Forelimb muscle (tissue), 1 donor: ENCODE measurements around the gene TLK2. TPM values are rescaled to one million over a fixed set of nuclear protein-coding genes. Genes with fewer than 3 reads are reported as not detected.
"Not testable (repeated sequence)": the region's sequence is repeated elsewhere in the genome, so short reads cannot be mapped to it uniquely, and the experiment has no call there.

Experiments used
- DNase-seq: peaks from one replicate; pipeline ENCODE4 v3.0.0-alpha.2; 2013; ENCODE audit warnings: low read depth
- polyA plus RNA-seq: library from polyadenylated mRNA; unstranded; fragments of 120-200 nt; gene quantifications from one replicate; pipeline ENCODE4 v1.2.1, GENCODE V29; 2013; ENCODE audit not compliant: insufficient read length

Gene TLK2
- polyA plus RNA-seq, 1 donor = 48.8 TPM

DNA sequence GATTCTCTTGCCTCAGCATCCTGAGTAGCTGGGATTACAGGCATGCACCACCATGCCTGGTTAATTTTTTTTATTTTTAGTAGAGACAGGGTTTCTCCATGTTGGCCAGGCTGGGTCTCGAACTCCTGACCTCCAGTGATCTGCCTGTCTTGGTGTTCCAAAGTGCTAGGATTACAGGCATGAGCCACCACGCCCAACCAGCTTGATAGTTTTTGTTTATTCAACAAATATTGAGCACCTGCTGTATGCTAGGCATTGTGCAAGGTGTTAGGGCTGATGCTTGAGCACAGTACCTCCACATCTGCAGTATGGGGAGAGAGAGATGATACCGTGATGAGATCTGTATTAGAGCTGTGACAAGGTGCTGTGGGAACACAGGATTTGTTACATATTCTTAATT lies 3.9 kb downstream of the TLK2 start:
- DNase-seq = not testable (repeated sequence)

DNA sequence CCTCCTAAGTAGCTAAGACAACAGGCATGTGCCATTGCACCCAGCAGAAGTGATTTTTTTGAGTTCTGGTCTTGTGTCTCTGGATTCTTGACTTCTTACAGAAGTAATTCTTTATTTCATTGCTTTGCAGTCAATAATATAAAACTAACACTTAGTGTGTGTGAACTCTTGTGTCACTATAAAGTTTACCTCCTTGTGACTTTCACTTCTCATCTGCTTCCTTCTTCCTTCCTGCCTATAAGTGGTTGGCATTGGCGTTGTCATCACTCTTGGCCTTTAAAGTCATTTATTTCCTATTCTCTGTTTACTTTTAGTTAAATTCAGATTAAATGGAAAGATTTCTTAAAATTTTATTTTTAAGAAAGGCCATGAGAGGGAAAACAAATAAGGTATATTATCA lies 12.4 kb downstream of the TLK2 start:
- DNase-seq = not testable (repeated sequence)

DNA sequence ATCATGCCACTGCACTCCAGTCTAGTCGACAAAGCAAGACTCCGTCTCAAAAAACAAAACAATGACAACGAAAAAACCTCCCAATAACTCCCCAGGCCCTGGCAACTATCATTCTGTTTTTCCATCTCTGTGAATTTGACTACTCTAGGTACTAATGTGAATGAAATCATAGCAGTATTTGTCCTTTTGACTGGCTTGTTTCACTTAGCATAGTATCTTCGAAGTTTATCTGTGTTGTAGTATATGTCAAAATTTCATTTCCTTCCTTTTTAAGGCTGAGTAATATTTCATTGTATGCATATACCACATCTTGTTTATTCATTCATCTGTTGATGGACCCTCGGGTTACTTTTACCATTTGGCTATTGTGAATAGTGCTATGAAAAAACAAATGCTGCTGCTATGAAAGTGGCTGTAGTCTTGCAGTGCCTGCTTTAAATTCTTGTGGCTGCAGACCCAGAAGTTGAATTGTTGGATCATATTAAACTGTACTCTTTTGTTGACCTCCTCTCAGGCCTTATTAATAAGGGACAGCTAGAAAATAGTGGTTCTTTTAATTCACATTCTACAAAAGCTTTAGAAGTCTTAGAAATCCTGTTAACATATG lies 14.5 kb downstream of the TLK2 start:
- DNase-seq = not testable (repeated sequence)

DNA sequence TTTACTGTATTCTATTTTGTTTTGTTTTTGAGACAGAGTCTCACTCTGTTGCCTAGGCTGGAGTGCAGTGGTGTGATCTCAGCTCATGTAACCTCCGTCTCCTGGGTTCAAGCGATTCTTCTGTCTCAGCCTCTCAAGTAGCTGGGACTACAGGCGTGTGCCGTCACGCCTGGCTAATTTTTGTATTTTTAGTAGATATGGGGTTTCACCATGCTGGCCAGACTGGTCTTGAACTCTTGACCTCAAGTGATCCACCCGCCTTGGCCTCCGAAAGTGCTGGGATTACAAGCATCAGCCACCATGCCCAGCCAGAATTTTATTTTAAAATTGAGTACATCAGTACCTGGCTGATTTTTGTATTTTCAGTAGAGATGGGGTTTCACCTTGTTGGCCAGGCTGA lies 15.4 kb downstream of the TLK2 start:
- not testable (repeated sequence) for DNase-seq

DNA sequence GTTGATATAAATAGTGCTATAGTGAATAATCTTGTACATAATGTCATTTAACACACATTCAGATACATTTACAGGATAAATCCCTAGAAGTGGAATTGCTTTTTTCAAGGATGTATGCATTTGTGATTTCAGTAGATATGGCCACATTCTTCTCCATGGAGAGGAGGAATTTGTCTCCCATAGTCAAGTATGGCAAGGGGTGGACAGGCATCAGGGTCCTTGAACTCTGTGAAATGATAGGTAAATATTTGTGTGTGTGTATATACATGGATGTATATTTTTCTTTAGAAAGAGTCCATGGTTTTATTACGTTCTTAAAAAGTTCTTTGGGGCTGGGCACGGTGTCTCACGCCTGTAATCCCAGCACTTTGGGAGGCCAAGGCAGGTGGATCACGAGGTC lies 17.7 kb downstream of the TLK2 start:
- not testable (repeated sequence) for DNase-seq

DNA sequence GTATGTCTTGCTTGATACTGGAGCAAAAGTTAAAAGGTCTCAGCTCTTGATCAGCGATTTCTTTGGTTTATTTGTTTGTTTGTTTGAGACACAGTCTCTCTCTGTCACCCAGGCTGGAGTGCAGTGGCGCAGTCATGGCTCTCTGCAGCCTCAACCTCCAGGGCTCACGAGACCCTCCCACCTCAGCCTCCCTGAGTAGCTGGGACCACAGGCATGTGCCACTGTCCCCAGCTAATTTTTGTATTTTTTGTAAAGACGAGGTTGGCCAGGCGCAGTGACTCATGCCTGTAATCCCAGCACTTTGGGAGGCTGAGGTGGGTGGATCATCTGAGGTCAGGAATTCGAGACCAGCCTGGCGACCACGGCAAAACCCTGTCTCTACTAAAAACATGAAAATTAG lies 20.2 kb downstream of the TLK2 start:
- not testable (repeated sequence) for DNase-seq

DNA sequence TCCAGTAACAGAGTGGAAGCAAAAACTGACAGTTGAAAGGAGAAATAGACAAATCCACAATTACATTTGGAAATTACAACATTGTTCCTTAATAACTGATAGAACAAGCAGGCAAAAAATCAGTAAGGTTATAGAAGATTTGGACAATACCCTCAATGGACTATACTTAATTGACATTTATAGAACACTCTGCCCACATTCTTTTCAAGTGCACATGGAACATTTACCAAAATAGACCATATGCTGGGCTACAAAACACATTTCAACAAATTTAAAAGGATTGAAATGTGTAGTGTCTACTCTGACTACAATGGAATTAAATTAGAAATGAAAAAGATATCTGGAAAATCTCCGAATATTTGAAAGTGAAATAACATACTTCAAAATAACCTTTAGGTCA lies 21.8 kb downstream of the TLK2 start:
- DNase-seq = not testable (repeated sequence)

DNA sequence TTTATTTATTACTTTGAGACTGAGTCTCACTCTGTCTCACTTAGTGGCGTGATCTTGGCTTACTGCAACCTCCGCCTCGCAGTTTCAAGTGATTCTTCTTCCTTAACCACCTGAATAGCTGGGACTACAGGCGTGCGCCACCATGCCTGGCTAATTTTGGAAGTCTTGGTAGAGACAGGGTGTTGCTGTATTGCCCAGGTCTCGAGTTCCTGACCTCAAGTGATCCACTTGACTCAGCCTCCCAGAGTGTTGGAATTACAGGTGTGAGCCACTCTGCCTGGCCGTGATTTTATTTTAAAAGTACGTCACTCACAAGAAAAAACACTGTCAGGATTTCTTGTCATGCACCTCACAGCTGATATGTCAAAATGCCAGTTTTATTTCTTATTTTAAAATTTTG lies 26.2 kb downstream of the TLK2 start:
- DNase-seq = not testable (repeated sequence)

DNA sequence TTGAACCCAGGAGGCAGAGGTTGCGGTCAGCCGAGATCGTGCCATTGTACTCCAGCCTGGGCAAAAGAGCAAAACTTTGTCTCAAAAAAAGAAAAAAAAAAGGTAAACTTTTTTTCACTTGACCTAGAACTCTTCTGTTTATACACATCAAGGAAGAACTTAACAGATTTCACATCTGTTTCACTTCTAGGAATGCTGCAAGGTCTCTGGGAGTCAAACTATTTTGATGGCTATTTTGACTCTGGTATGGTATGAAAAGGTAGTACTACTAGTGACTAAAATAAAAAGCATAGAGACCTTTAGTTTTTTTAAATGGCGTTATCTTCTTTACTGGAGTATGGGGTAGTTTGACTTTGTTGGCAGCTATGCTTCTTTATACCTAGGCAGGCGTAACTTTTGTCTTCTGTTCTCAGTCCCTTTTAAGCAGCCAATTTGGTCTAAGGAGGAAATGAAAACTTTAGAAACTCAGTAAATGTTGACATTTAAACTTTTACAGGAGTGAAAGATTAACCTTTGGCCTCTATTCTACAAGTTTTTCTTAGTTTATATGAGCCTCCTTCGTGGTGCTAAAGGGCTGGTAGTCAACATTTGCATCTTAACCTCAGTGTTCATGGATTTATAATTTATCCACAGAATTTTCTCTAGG lies 28.7 kb downstream of the TLK2 start:
- not testable (repeated sequence) for DNase-seq

DNA sequence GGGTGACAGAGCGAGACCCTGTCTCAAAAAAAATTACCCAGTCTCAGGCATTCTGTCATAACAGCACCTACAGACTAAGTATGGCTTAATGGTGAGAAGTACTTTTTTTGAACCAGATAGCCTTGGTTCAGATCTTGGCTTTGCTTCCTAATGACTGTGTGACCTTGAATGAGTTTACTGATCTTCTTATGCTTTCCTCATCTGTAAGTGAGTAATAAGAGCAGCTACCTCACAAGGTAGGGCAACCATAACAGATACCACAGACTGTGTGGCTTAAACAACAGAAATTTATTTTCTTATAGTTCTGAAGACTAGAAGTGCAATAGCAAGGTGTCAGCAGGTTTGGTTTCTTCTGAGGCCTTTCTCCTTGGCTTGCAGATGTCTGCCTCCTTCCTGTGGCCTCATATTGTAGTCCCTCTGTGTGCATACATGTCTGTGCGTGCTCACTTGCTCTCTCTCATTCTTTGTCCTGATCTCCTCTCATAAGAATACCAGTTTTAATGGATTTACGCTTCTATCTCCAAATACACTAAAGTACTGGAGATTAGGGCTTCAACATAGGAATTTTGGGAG lies 31.7 kb downstream of the TLK2 start:
- DNase-seq = not testable (repeated sequence)

DNA sequence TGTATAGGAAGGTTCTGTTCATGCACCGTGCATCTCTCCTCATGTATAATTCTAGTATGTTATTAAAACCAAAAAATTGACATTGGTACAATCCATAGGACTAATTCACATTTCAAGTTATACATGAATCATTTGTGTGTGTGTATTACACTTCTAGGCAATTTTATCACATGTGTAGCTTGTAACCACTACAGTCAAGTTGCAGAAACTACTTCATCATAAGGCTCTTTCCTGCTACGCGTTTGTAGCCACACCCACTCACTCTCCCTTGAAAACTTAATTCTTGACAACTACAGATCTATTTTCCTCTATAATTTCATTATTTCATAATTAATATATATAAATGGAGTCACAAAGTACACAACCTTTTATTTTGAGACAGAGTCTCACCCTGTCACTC lies 32.4 kb downstream of the TLK2 start:
- not testable (repeated sequence) for DNase-seq

DNA sequence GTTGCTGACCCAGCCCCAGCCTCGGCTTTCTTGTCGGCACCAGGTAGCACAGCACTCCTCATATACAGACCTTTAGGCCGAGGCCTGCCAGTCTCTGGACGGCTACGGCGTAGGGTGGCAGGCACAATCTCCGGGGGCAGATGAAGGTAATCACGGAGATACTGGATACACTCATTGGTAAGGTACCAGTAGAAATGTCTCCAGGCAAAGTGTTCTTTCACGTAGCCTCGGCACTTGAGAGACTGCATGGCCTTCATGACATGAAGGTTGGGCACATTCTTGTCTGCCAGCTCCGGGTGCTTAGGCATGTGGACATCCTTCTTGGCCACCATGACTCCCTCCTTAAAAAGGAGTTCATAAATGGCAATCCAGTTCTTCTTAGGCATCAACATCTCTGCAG lies 37.8 kb downstream of the TLK2 start:
- DNase-seq = not testable (repeated sequence)

DNA sequence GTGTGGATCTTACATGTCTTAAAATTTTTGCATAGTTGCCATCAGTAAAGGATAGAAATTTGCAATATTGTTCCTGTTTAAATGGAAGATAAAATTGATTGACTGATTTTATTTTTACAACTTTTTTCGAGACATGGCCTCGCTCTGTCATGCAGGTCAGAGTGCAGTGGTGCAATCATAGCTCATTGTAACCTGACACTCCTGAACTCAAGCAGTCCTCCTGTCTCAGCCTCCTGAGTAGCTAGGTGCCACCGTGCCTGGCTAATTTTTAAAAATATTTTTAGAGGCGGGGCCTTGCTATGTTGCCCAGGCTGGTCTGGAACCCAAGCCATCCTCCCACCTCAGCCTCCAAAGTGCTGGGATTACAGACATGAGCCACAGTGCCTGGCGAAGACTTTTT lies 42.7 kb downstream of the TLK2 start:
- not testable (repeated sequence) for DNase-seq

DNA sequence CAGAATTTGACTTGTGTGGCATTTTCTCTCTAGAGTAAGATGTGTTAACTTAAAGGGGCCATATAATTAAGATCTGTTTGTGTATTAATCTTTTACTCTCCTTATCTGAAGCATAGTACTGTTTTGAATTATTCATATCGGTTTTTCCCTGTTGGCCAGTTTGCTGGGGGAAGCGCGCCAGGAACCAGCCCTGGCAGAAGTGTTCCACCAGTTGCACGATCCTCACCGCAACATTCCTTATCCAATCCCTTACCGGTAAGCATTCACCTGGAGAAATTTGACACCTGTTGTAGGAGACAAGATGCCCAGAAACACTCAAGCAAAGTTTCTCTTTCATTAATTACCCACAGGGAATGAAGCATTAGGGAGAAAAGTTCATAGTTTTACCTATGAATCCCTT lies 45.5 kb downstream of the TLK2 start:
- DNase-seq = not testable (repeated sequence)

DNA sequence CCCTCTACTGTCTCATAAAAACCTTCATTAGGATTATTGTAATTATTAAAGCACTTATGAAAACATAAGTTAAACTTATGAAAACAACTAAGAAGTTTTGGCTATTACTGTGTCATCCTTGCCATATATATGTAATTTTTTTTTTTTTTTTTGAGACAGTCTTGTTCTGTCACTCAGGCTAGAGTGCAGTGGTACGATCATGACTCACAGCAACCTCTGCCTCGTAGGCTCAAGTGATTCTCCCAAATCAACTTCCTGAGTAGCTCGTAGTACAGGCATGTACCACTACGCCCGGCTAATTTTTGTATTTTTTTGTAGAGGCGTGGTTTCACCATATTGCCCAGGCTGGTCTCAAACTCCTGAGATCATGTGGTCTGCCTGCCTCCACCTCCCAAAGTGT lies 46.7 kb downstream of the TLK2 start:
- not testable (repeated sequence) for DNase-seq

DNA sequence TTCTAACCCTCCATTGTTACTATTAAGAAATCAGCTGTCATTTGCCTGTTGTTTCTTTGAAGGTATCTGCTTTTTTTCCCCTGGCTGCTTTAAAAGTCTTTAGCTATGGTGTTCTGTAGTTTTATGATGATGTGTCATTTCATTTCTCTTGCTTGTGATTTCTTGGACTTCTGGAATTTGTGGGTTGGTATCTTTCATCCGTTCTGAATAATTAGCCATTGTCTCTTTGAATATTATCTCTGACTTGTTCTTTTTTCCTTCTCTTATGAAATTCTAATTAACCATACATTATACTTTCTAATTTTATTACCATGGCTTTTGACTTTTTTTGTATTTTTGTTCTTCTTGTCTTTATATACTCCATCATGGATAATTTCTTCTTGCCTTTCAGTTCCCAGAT lies 52.3 kb downstream of the TLK2 start:
- DNase-seq = not testable (repeated sequence)

DNA sequence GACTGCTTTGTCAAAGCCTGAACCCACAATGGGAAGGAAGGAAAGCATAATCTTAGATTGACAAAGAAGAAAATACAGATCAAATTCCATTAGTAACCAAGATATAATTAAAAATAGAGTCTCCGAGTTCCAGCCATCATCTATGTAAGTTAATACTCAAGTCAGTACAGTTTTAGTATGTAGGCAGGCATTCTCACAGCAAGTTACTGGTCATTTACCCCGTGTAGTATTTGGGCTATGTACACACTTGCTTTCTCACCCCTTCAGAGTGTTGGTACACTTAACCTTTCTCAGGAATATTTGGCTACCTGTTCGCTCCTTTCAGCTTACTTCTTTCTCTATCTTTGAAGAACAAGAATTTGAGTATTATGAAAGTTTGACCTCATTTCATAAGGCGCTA lies 57.9 kb downstream of the TLK2 start:
- not testable (repeated sequence) for DNase-seq

DNA sequence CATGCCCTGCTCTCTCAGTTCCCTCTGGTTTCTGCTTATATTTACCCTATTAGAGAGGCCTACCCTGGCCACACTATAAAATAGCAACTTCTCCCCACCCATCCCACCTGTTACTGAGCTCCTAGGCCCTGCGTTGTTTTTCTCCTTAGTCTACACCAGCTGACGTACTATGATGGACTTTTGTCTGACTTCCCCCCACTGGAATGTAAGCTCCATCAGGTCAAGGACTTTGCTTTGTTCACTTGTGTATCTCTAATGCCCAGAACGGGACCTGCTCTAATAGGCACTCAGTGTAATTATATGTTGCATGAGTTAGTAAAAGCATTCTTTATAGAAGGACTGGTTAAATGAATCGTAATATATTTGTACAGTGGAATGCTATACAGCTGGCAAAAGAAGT lies 62.4 kb downstream of the TLK2 start:
- not testable (repeated sequence) for DNase-seq

DNA sequence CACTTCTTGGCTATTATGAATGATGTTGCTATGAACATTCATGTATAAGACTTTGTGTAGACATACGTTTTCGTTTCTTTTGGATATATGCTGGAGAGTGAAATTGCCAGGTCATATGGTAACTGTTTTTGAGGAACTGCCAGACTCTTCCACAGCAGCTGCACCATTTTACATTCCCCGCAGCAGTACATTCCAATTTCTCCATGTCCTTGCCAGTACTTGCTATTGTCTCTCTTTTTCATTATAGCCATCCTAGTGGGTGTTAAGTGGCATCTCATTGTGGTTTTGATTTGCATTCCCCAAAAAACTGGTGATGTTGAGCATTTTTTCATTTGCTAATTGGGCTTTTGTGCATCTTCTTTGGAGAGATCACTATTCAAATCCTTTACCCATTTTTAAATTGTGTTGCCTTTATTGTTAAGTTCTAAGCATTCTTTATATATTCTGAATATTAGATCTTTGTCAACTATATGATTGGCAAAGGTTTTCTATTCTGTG lies 64.7 kb downstream of the TLK2 start:
- not testable (repeated sequence) for DNase-seq

DNA sequence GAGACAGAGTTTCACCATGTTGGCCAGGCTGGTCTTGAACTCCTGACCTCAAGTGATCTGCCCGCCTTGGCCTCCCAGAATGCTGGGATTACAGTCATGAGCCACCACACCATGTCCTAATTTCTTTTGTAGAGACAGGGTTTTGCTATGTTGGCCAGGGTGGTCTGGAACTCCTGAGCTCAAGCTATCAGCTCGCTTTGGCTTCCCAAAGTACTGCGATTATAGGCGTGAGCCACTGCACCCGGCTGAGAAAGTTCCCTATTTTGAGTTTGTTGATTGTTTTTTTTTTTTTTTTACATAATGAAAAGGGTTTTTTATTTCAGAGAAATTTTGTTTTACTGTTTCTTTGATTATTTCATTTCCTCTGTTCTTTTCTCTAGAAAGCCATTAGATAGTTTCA lies 67.4 kb downstream of the TLK2 start:
- DNase-seq = not testable (repeated sequence)

DNA sequence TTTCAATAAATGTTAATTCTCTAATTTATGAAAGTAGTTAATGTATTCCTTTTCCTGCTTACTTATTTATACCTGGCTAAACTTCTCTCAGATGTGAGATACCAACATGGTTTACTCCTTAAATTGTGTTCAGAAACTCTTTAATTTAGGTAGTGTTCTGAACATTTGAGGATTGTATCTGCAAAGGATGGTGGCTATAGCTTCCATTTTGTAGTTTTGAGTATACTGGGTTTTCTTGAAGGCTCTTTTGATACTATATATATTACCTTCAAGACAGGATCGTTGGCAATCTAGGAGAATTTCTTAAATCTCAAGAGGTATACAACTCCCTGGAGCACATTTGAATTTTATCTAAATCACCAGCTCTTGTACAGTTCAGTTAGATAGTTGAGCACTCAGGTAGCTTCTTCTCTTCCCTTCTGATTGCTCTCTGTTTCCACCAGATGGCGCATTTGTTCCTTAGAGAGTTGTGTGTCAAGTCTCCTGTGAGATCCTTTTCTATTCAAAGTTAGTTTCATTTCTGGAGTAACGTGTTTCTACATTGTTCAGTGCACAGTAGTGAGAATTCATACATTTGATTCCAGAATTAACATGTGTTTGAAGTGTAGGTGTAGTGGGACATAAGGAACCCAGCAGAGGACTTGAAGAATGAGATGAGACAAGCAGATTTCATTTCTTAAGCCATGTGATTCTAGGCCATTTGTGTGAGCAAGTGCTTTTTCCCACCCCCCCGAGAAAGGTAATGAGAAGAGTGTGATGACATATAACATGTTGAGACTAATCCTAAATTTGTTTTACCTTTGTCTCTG lies 74.4 kb downstream of the TLK2 start:
- not testable (repeated sequence) for DNase-seq

DNA sequence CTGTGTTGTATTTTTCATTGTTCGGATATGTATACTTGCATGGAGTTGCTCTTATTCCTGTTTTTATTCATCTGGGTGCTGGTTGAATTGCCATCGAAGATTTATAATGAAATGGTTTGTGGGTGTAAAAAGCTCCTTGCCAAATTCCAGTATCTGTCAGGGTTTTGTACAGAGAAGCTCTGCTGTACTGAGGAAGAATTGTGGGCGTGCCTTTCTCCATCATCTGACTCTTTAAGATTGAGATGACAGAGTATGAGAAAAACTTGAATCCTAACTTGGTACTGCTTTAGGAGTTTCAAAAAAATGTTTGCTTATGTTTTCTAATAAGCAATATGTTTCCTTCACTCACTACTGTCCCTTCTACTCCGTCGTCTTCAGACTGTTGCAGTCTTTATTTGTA lies 78.9 kb downstream of the TLK2 start:
- not testable (repeated sequence) for DNase-seq
